ENCODE measurements around the gene TMEM53.

DNA sequence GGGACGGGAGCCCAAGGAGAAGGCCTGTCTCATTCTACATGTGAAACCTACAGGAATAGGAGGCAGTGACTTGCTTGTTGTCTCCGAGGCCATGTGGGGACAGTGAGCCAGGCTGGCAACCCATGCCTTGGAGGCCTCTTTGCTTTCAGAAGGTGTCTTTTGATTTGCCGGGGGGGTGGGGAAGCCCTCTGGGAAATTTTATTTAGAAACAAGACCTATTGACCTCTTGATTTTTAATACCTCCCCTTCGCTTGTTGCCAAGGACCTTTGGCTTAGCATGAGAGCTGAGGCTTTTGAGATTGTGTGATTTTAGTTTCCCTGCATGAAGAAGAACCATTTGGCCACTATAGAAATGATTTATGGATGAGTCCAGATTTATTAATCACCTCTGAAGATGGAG, 4.3 kb upstream of the TMEM53 start:
- TF ChIP-seq, protein P1, sequence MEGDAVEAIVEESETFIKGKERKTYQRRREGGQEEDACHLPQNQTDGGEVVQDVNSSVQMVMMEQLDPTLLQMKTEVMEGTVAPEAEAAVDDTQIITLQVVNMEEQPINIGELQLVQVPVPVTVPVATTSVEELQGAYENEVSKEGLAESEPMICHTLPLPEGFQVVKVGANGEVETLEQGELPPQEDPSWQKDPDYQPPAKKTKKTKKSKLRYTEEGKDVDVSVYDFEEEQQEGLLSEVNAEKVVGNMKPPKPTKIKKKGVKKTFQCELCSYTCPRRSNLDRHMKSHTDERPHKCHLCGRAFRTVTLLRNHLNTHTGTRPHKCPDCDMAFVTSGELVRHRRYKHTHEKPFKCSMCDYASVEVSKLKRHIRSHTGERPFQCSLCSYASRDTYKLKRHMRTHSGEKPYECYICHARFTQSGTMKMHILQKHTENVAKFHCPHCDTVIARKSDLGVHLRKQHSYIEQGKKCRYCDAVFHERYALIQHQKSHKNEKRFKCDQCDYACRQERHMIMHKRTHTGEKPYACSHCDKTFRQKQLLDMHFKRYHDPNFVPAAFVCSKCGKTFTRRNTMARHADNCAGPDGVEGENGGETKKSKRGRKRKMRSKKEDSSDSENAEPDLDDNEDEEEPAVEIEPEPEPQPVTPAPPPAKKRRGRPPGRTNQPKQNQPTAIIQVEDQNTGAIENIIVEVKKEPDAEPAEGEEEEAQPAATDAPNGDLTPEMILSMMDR (IDR thresholded peaks at IDR 0.05), result no peak
- TF ChIP-seq POLR2A (IDR thresholded peaks at IDR 0.05), result no peak

Data from lower leg skin (tissue), 3 donors.